ENCODE results near the gene NTRK3. TPM values are rescaled to one million over a fixed set of nuclear protein-coding genes. Genes with fewer than 3 reads are reported as not detected.

NTRK3 gene
- total and polyA plus RNA-seq, 2 donors (not counting 3 experiments of a cell fraction or from before 2014, with no cell fraction given), result not detected

DNA sequence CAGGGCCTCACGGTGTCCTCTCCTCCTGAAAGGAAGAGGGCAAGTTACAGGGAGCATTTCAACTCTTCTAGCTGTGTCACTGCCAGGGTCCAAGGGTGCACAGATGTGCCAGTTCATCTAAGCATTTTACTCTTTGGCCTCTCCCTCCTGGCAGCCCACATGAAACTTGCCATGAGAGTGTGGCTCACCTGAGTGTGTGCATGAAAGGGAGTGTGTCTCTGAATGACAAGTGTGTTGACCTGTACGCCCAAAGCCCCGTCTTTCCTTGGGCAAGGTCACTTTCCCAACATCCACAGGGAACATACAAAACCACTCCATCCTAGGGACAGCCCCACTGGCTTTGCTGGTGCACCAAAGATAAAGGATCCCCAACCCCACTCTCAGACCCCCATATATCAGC lies 280.0 kb downstream of the NTRK3 start:
- Histone ChIP-seq H3K36me3 (ENCODE audit: control insufficient read depth in 2 of 2, extremely low read depth in 1 of 2, insufficient read depth in 2 of 2, low read length in 2 of 2) (no peaks in the 10 kb centered on the region), H3K9me3 (replicated peaks; ENCODE audit: control insufficient read depth, insufficient read depth, low read length) (peaks cover 4% of the 10 kb centered on the region), H3K4me1 (ENCODE audit: control insufficient read depth, extremely low read depth, insufficient read depth, low read length) (peaks cover 4% of the 10 kb centered on the region), H3K9me1 (replicated peaks; ENCODE audit: control insufficient read depth, extremely low read depth, insufficient read depth, low read length) (no peaks in the 10 kb centered on the region), H3K79me2 (ENCODE audit: control insufficient read depth, insufficient read depth, low read length) (no peaks in the 10 kb centered on the region), H3K4me3 (replicated peaks in 1 of 3; ENCODE audit: insufficient read depth in 1 of 3, low read depth in 1 of 3, low read length in 3 of 3) (no peak overlapping the region), H3K27me3 (ENCODE audit: control insufficient read depth in 2 of 2, insufficient read depth in 2 of 2, low read length in 2 of 2) (no peaks in the 10 kb centered on the region), H3K9ac (replicated peaks; ENCODE audit: extremely low read depth, insufficient read depth, low read length) (no peak overlapping the region), H4K20me1 (replicated peaks; ENCODE audit: control insufficient read depth, extremely low read depth, insufficient read depth, low read length) (no peaks in the 10 kb centered on the region), H2AFZ (ENCODE audit: low read depth, low read length) (no peak overlapping the region), H3K27ac (ENCODE audit: insufficient read depth, low read depth, low read length) (no peak overlapping the region), H3K4me2 (ENCODE audit: insufficient read depth, low read length) (no peak overlapping the region)
- DNase-seq (ENCODE audit: low read depth, low spot score) (no peak), FAIRE-seq (no peak)
- TF ChIP-seq POLR2AphosphoS5 (IDR thresholded peaks at IDR 0.05; ENCODE audit: insufficient read depth, low read depth, low read length), result no peak
- TF ChIP-seq FOS (IDR thresholded peaks at IDR 0.05; ENCODE audit: borderline replicate concordance, insufficient read depth, low read length), result no peak
- no TSS peak for BruUV-seq (replicated peaks)
- dilution Hi-C loops (cut with MboI; ENCODE audit: extremely low pct_ligation_motif_present, low sequenced_read_pairs) (no loop called here), intact Hi-C loops (cut with micrococcal nuclease) (no loop called here)
- POLR2A ChIA-PET, result no interaction called here
- CTCF ChIA-PET, result no interaction called here

DNA sequence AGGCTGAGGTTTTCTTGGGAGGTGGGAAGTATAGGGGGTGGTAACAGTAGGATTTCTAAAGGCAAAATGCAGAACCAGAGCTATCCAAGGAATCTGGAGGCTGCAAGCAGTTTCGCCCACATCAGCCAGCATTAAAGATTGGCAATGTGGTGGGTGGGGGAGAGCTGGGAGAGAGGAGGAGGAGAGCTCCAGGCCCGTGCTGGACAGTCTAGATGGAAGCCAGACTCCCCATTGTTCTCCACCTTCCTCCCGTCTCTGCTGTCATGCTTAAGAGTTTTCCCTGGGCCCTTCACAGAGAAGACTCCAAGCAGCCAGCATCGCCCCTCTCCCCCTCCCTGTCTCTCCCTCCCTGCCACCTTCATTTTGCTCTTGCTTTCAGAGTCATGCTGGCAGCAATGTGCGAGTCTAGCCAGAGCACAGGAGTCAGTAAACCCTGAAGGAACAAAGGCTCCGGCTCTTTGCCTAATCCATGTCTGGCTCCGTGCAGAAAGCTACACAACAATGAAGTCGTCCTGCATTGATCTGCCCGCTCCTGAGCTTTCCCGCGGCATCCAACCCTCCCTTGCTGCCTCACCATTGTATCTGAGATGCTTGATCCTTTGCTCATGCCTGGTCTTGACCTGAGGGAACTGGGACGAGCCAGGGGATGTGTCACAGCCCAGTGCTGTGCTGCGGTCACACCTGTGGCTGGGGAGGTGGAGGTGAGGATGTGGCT lies 282.9 kb downstream of the NTRK3 start:
- Histone ChIP-seq H3K36me3 (ENCODE audit: control insufficient read depth in 2 of 2, extremely low read depth in 1 of 2, insufficient read depth in 2 of 2, low read length in 2 of 2) (no peaks in the 10 kb centered on the region), H3K9me1 (replicated peaks; ENCODE audit: control insufficient read depth, extremely low read depth, insufficient read depth, low read length) (no peaks in the 10 kb centered on the region), H4K20me1 (replicated peaks; ENCODE audit: control insufficient read depth, extremely low read depth, insufficient read depth, low read length) (no peaks in the 10 kb centered on the region), H3K79me2 (ENCODE audit: control insufficient read depth, insufficient read depth, low read length) (no peaks in the 10 kb centered on the region), H2AFZ (ENCODE audit: low read depth, low read length) (no peak overlapping the region), H3K27me3 (ENCODE audit: control insufficient read depth in 2 of 2, insufficient read depth in 2 of 2, low read length in 2 of 2) (no peaks in the 10 kb centered on the region), H3K27ac (ENCODE audit: insufficient read depth, low read depth, low read length) (no peak overlapping the region), H3K9ac (replicated peaks; ENCODE audit: extremely low read depth, insufficient read depth, low read length) (no peak overlapping the region), H3K4me1 (ENCODE audit: control insufficient read depth, extremely low read depth, insufficient read depth, low read length) (no peaks in the 10 kb centered on the region), H3K9me3 (replicated peaks; ENCODE audit: control insufficient read depth, insufficient read depth, low read length) (peaks cover 6% of the 10 kb centered on the region), H3K4me3 (replicated peaks in 1 of 3; ENCODE audit: insufficient read depth in 1 of 3, low read depth in 1 of 3, low read length in 3 of 3) (no peak overlapping the region), H3K4me2 (ENCODE audit: insufficient read depth, low read length) (no peak overlapping the region)
- CTCF ChIA-PET, result no interaction called here
- FAIRE-seq (no peak), DNase-seq (ENCODE audit: low read depth, low spot score) (no peak)
- dilution Hi-C loops (cut with MboI; ENCODE audit: extremely low pct_ligation_motif_present, low sequenced_read_pairs) (no loop called here), intact Hi-C loops (cut with micrococcal nuclease) (no loop called here)
- POLR2A ChIA-PET, result no interaction called here
- TF ChIP-seq FOS (IDR thresholded peaks at IDR 0.05; ENCODE audit: borderline replicate concordance, insufficient read depth, low read length), result no peak
- TF ChIP-seq, protein P1, sequence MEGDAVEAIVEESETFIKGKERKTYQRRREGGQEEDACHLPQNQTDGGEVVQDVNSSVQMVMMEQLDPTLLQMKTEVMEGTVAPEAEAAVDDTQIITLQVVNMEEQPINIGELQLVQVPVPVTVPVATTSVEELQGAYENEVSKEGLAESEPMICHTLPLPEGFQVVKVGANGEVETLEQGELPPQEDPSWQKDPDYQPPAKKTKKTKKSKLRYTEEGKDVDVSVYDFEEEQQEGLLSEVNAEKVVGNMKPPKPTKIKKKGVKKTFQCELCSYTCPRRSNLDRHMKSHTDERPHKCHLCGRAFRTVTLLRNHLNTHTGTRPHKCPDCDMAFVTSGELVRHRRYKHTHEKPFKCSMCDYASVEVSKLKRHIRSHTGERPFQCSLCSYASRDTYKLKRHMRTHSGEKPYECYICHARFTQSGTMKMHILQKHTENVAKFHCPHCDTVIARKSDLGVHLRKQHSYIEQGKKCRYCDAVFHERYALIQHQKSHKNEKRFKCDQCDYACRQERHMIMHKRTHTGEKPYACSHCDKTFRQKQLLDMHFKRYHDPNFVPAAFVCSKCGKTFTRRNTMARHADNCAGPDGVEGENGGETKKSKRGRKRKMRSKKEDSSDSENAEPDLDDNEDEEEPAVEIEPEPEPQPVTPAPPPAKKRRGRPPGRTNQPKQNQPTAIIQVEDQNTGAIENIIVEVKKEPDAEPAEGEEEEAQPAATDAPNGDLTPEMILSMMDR (IDR thresholded peaks at IDR 0.05; ENCODE audit: extremely low read depth in 1 of 2, insufficient read depth in 1 of 2, low read depth in 1 of 2, low read length in 2 of 2), result no peak
- TF ChIP-seq POLR2AphosphoS5 (IDR thresholded peaks at IDR 0.05; ENCODE audit: insufficient read depth, low read depth, low read length), result no peak
- TF ChIP-seq GATA2 (IDR thresholded peaks at IDR 0.05; ENCODE audit: insufficient read depth, insufficient read length, low read depth, low read length), result no peak
- no peak for TF ChIP-seq POLR2A (IDR thresholded peaks at IDR 0.05; ENCODE audit: low read depth, low read length)
- TF ChIP-seq EZH2 (IDR thresholded peaks at IDR 0.05; ENCODE audit: borderline replicate concordance, low read depth, low read length, severe bottlenecking), result no peak
- no peak for TF ChIP-seq JUN (IDR thresholded peaks at IDR 0.05; ENCODE audit: borderline replicate concordance, insufficient read depth, insufficient read length, low read depth)
- TF ChIP-seq MYC (IDR thresholded peaks at IDR 0.05; ENCODE audit: low read depth, low read length), result no peak
- TF ChIP-seq, protein P2, sequence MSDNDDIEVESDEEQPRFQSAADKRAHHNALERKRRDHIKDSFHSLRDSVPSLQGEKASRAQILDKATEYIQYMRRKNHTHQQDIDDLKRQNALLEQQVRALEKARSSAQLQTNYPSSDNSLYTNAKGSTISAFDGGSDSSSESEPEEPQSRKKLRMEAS (IDR thresholded peaks at IDR 0.05; ENCODE audit: insufficient read depth, insufficient read length), result no peak
- BruUV-seq (replicated peaks), result no TSS peak

Measured in endothelial cell of umbilical vein (primary cell).